Prostate gland (tissue), 2 donors: ENCODE data around the gene GRIA4.

ENCODE experiments used
- CTCF ChIP-seq, 4 experiments: fragments of 200-600 bp in 2 of 4; fragments of 450-650 bp in 2 of 4; sonication (generic) in 2 of 4; IDR thresholded peaks; 1 replicate in 3 of 4; 2 replicates in 1 of 4; pipeline ENCODE4 v1.5.1; 2016 to 2019; ENCODE audit warnings: antibody characterized with exemption in 4 of 4, mild to moderate bottlenecking in 2 of 4, moderate library complexity in 2 of 4
- POLR2A ChIP-seq: fragments of 450-650 bp; IDR thresholded peaks from one replicate; pipeline ENCODE4 v1.6.1; 2016; ENCODE audit warnings: antibody characterized with exemption, mild to moderate bottlenecking
- POLR2AphosphoS5 ChIP-seq: sonication (generic); formaldehyde crosslinking; IDR thresholded peaks from one replicate; pipeline ENCODE4 v1.6.1; 2017; ENCODE audit warnings: antibody characterized with exemption

- TF ChIP-seq POLR2A (no peak), CTCF (IDR thresholded peaks at IDR 0.05) (no peak), POLR2AphosphoS5 (no peak)
Observed at GRCh38 chr11:105690467-105690866, 80.6 kb downstream of the GRIA4 start.
